H9 (cell line): ENCODE data around the gene MAST4. TPM values are rescaled to one million over a fixed set of nuclear protein-coding genes. Genes with fewer than 3 reads are reported as not detected.

Experiments
- DNase-seq: peaks from one replicate; pipeline ENCODE4 v3.0.0-alpha.2; 2017
- H2AFZ ChIP-seq: one replicate; pipeline ENCODE4 v1.6.1; 2013; ENCODE audit warnings: mild to moderate bottlenecking, low read length, control low read depth, moderate library complexity
- H2AK5ac ChIP-seq: 2 replicates; pipeline ENCODE4 v1.6.1; 2013; ENCODE audit warnings: low read length, control low read depth, mixed read lengths; ENCODE audit not compliant: insufficient read length
- H2BK120ac ChIP-seq: one replicate; pipeline ENCODE4 v1.6.1; 2013; ENCODE audit warnings: low read depth, mild to moderate bottlenecking, low read length, control low read depth, inconsistent platforms; ENCODE audit not compliant: poor library complexity, severe bottlenecking
- H2BK12ac ChIP-seq: 2 replicates; pipeline ENCODE4 v1.6.1; 2013; ENCODE audit warnings: low read length, control low read depth, mixed read lengths, low read depth; ENCODE audit not compliant: insufficient read length
- H2BK15ac ChIP-seq: 2 replicates; pipeline ENCODE4 v1.6.1; 2013; ENCODE audit warnings: low read depth, low read length, control low read depth
- H2BK20ac ChIP-seq: one replicate; pipeline ENCODE4 v1.6.1; 2013; ENCODE audit warnings: low read depth, mild to moderate bottlenecking, low read length, control low read depth, inconsistent platforms; ENCODE audit not compliant: poor library complexity, severe bottlenecking
- H2BK5ac ChIP-seq: 2 replicates; pipeline ENCODE4 v1.6.1; 2013; ENCODE audit warnings: low read length, control low read depth, mixed read lengths; ENCODE audit not compliant: insufficient read length
- H3K14ac ChIP-seq: 2 replicates; pipeline ENCODE4 v1.6.1; 2013; ENCODE audit warnings: low read length, control low read depth; ENCODE audit not compliant: insufficient read depth
- H3K18ac ChIP-seq: 2 replicates; pipeline ENCODE4 v1.6.1; 2013; ENCODE audit warnings: low read depth, mild to moderate bottlenecking, mixed read lengths, low read length, control low read depth; ENCODE audit not compliant: insufficient read length
- H3K23ac ChIP-seq: 2 replicates; pipeline ENCODE4 v1.6.1; 2013; ENCODE audit warnings: low read length, control low read depth, mixed read lengths, low read depth; ENCODE audit not compliant: insufficient read length
- H3K23me2 ChIP-seq: 2 replicates; pipeline ENCODE4 v1.6.1; 2013; ENCODE audit warnings: low read depth, mild to moderate bottlenecking, mixed read lengths, low read length, control low read depth; ENCODE audit not compliant: insufficient read length, poor library complexity, severe bottlenecking
- H3K27ac ChIP-seq: 2 replicates; pipeline ENCODE4 v1.5.1; 2013; ENCODE audit warnings: low read length, control low read depth, mixed read lengths, low read depth; ENCODE audit not compliant: insufficient read length
- H3K27me3 ChIP-seq: 2 replicates; pipeline ENCODE4 v1.6.1; 2013; ENCODE audit warnings: low read length, control low read depth, inconsistent platforms; ENCODE audit not compliant: insufficient read depth
- H3K4ac ChIP-seq: 2 replicates; pipeline ENCODE4 v1.6.1; 2013; ENCODE audit warnings: low read depth, mild to moderate bottlenecking, control low read depth, inconsistent platforms, low read length, moderate library complexity
- H3K4me1 ChIP-seq: 2 replicates; pipeline ENCODE4 v1.6.1; 2013; ENCODE audit warnings: low read length, control low read depth, inconsistent platforms; ENCODE audit not compliant: insufficient read depth
- H3K4me2 ChIP-seq: 2 replicates; pipeline ENCODE4 v1.6.1; 2013; ENCODE audit warnings: low read length, control low read depth, mixed read lengths; ENCODE audit not compliant: insufficient read length, insufficient read depth
- H3K56ac ChIP-seq: 2 replicates; pipeline ENCODE4 v1.6.1; 2013; ENCODE audit warnings: low read depth, mild to moderate bottlenecking, mixed read lengths, low read length, control low read depth; ENCODE audit not compliant: insufficient read length
- H3K79me1 ChIP-seq: 2 replicates; pipeline ENCODE4 v1.6.1; 2013; ENCODE audit warnings: low read depth, mild to moderate bottlenecking, moderate library complexity, low read length, control low read depth, inconsistent platforms; ENCODE audit not compliant: insufficient read depth, poor library complexity, severe bottlenecking
- H3K79me2 ChIP-seq: 2 replicates; pipeline ENCODE4 v1.6.1; 2013; ENCODE audit warnings: low read length, control low read depth, inconsistent platforms; ENCODE audit not compliant: insufficient read depth
- H3K9ac ChIP-seq: 2 replicates; pipeline ENCODE4 v1.6.1; 2013; ENCODE audit warnings: low read length, control low read depth, mixed read lengths; ENCODE audit not compliant: insufficient read length; ENCODE audit errors: extremely low read depth
- H3K9me3 ChIP-seq: one replicate; pipeline ENCODE4 v1.6.1; 2013; ENCODE audit warnings: low read depth, low read length, inconsistent platforms; ENCODE audit not compliant: control insufficient read depth
- H3T11ph ChIP-seq: one replicate; pipeline ENCODE4 v1.6.1; 2013; ENCODE audit warnings: mild to moderate bottlenecking, low read length, control low read depth, inconsistent platforms
- H4K20me1 ChIP-seq: one replicate; pipeline ENCODE4 v1.6.1; 2013; ENCODE audit not compliant: control insufficient read depth, insufficient read length, insufficient read depth
- H4K5ac ChIP-seq: 2 replicates; pipeline ENCODE4 v1.6.1; 2013; ENCODE audit warnings: low read depth, mild to moderate bottlenecking, mixed read lengths, low read length, control low read depth; ENCODE audit not compliant: insufficient read length
- H4K8ac ChIP-seq: replicated peaks from 2 replicates; pipeline ENCODE4 v1.6.1; 2013; ENCODE audit warnings: low read length, control low read depth, mixed read lengths, low read depth; ENCODE audit not compliant: insufficient read length
- H4K91ac ChIP-seq: 2 replicates; pipeline ENCODE4 v1.6.1; 2013; ENCODE audit warnings: low read depth, mild to moderate bottlenecking, moderate library complexity, mixed read lengths, low read length, control low read depth; ENCODE audit not compliant: insufficient read length
- H3K27ac Mint-ChIP-seq, 3 experiments: 2 replicates in 2 of 3; 3 replicates in 1 of 3; pipeline ENCODE4 v1.8.0; 2020 to 2021; ENCODE audit warnings: mixed read lengths in 3 of 3, mild to moderate bottlenecking in 1 of 3, moderate library complexity in 1 of 3
- H3K27me3 Mint-ChIP-seq: 2 replicates; pipeline ENCODE4 v1.8.0; 2021; ENCODE audit warnings: low read depth, mild to moderate bottlenecking, moderate library complexity, mixed read lengths
- H3K36me3 Mint-ChIP-seq, 3 experiments: 2 replicates in 2 of 3; 3 replicates in 1 of 3; pipeline ENCODE4 v1.8.0; 2020 to 2021; ENCODE audit warnings: low read depth in 3 of 3, mixed read lengths in 3 of 3; ENCODE audit not compliant: insufficient read depth in 1 of 3
- H3K4me1 Mint-ChIP-seq, 2 experiments: 2 replicates each; pipeline ENCODE4 v1.8.0; 2020; ENCODE audit warnings: mixed read lengths in 2 of 2
- H3K4me3 Mint-ChIP-seq, 2 experiments: 2 replicates in 1 of 2; 3 replicates in 1 of 2; pipeline ENCODE4 v1.8.0; 2020 to 2021; ENCODE audit warnings: mild to moderate bottlenecking in 2 of 2, mixed read lengths in 2 of 2, moderate library complexity in 1 of 2
- H3K9me3 Mint-ChIP-seq, 2 experiments: 2 replicates in 1 of 2; 3 replicates in 1 of 2; pipeline ENCODE4 v1.8.0; 2020; ENCODE audit warnings: mild to moderate bottlenecking in 2 of 2, mixed read lengths in 2 of 2, moderate library complexity in 1 of 2
- WGBS: extraction: QIAGEN DNeasy Blood & Tissue Kit; methylation state at CpG from one replicate; pipeline ENCODE4 v1.1.7; 2013; ENCODE audit warnings: missing lambda C conversion rate, low lambda C conversion rate, mixed read lengths; ENCODE audit not compliant: insufficient read length; ENCODE audit errors: extremely low coverage; 5-methylcytosine and 5-hydroxymethylcytosine counted together
- total RNA-seq: library from RNA; stranded (reverse); gene quantifications from 2 replicates; pipeline ENCODE4 v1.2.1, GENCODE V29; 2021
- TF ChIP-seq, protein P1 (sequence below): fragments of 200-600 bp; sonication (generic); conservative IDR thresholded peaks from 3 replicates; pipeline ENCODE4 v1.8.0; 2021; ENCODE audit warnings: antibody characterized with exemption, mild to moderate bottlenecking

MAST4 gene
- total RNA-seq, 1 experiment from 2014 or later, result 3.7 TPM

DNA sequence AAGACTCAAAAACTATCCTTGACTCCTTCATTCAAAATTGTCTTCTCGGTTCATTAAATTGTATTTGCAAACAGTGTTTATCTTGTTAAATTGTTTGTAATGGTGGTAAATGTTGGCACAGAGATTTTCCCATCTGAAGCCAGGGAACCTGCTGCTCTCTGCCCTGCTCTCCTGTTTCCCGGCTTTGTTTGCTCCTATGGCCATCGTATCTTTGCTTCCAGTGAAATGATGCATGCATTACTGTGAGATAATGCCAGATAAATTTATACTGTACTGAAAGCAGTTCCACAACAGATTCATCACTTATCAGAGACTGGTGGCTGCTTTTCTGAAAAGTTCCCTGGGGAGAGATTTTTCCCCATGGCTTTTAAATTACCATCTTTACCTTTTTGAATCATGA is 519.1 kb downstream of the MAST4 start:
- Histone ChIP-seq H4K20me1 (no peaks in the 10 kb centered on the region), H3K27me3 (no peaks in the 10 kb centered on the region), H2BK12ac (no peak overlapping the region), H3K79me2 (no peaks in the 10 kb centered on the region), H3K23ac (no peak overlapping the region), H3K79me1 (no peaks in the 10 kb centered on the region), H3K23me2 (no peaks in the 10 kb centered on the region), H2BK20ac (no peak overlapping the region), H2BK15ac (no peak overlapping the region), H3K56ac (no peak overlapping the region), H4K91ac (no peak overlapping the region), H3K4me2 (no peak overlapping the region), H3K4me1 (no peaks in the 10 kb centered on the region; the same call in 1 of the 2 replicates), H2BK120ac (no peak overlapping the region), H3K27ac (no peak overlapping the region), H3T11ph (no peak overlapping the region), H2AFZ (no peak overlapping the region), H3K14ac (no peak overlapping the region), H3K18ac (no peak overlapping the region), H3K9ac (no peak overlapping the region), H4K8ac (no peak overlapping the region), H3K4ac (no peak overlapping the region), H4K5ac (no peak overlapping the region), H2BK5ac (no peak overlapping the region), H3K9me3 (no peaks in the 10 kb centered on the region), H2AK5ac (no peak overlapping the region)
- DNase-seq, result no peak
- Mint-ChIP-seq H3K9me3 (no peaks in the 10 kb centered on the region), H3K4me3 (no peak overlapping the region), H3K4me1 (peaks cover 0 to 2% of the 10 kb centered on the region in 2 experiments; a peak in 1 of 4 replicates), H3K27ac (0 out of 7 replicates have a peak overlapping the region, but pooled peaks of 1 of the 3 experiments have one; percentile 17), H3K36me3 (peaks cover 0 to 2% (median 2%) of the 10 kb centered on the region in 3 experiments; a peak in 3 of 7 replicates), H3K27me3 (no peaks in the 10 kb centered on the region)
- TF ChIP-seq, protein P1, sequence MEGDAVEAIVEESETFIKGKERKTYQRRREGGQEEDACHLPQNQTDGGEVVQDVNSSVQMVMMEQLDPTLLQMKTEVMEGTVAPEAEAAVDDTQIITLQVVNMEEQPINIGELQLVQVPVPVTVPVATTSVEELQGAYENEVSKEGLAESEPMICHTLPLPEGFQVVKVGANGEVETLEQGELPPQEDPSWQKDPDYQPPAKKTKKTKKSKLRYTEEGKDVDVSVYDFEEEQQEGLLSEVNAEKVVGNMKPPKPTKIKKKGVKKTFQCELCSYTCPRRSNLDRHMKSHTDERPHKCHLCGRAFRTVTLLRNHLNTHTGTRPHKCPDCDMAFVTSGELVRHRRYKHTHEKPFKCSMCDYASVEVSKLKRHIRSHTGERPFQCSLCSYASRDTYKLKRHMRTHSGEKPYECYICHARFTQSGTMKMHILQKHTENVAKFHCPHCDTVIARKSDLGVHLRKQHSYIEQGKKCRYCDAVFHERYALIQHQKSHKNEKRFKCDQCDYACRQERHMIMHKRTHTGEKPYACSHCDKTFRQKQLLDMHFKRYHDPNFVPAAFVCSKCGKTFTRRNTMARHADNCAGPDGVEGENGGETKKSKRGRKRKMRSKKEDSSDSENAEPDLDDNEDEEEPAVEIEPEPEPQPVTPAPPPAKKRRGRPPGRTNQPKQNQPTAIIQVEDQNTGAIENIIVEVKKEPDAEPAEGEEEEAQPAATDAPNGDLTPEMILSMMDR, result no peak
- WGBS, result no CpG with 5 or more reads among the region's 3 CpGs
